Suprapubic skin (tissue), 4 donors: Measurements from ENCODE around the gene IFNG-AS1.

ENCODE experiments used
- POLR2A ChIP-seq, 2 donors: fragments of 450-650 bp; IDR thresholded peaks; one replicate each; pipeline ENCODE4 v1.6.1; 2017; ENCODE audit warnings: antibody characterized with exemption in 2 of 2, mild to moderate bottlenecking in 2 of 2, moderate library complexity in 2 of 2
- POLR2AphosphoS5 ChIP-seq, 3 donors: sonication (generic); formaldehyde crosslinking; IDR thresholded peaks; one replicate each; pipeline ENCODE4 v1.6.1; 2017; ENCODE audit warnings: antibody characterized with exemption in 3 of 3
- TF ChIP-seq, protein P1 (sequence below), 2 donors: fragments of 200-600 bp in 1 of 2; fragments of 450-650 bp in 1 of 2; sonication (generic) in 1 of 2; IDR thresholded peaks; one replicate each; pipeline ENCODE4 v1.5.1; 2016 to 2019; ENCODE audit warnings: antibody characterized with exemption in 2 of 2, mild to moderate bottlenecking in 1 of 2, moderate library complexity in 1 of 2

DNA sequence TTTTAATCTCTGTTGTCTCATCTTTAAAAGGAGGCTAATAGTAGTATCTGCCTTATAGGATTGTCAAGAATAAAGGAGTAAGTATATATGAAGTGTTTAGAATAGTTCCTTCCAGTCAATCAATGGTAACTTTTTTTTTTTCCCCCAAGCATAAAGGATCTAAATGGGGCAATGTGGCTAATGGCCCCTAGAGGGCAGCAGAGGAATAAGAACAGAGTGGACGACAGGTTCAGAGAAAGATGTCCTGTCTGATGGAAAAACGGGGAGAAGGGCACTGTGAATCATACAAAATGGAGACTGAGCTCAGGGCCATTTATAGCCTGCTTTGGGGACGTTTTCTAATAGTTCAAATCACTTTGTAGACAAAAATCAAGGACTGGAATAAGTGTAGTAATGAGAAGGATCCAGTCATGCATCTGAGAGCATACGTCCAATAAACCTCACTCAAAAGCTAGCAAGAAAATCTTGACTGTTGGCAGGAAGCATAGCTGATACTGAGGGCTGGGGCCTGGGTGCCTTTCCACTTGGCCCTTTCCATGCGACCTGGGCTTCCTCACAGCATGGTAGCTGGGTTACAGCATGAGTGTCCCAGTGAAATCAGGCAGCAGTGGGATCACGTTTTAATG, 51.3 kb downstream of the IFNG-AS1 start:
- TF ChIP-seq, protein P1, sequence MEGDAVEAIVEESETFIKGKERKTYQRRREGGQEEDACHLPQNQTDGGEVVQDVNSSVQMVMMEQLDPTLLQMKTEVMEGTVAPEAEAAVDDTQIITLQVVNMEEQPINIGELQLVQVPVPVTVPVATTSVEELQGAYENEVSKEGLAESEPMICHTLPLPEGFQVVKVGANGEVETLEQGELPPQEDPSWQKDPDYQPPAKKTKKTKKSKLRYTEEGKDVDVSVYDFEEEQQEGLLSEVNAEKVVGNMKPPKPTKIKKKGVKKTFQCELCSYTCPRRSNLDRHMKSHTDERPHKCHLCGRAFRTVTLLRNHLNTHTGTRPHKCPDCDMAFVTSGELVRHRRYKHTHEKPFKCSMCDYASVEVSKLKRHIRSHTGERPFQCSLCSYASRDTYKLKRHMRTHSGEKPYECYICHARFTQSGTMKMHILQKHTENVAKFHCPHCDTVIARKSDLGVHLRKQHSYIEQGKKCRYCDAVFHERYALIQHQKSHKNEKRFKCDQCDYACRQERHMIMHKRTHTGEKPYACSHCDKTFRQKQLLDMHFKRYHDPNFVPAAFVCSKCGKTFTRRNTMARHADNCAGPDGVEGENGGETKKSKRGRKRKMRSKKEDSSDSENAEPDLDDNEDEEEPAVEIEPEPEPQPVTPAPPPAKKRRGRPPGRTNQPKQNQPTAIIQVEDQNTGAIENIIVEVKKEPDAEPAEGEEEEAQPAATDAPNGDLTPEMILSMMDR (IDR thresholded peaks at IDR 0.05), result peak; percentile 44 to 77
- TF ChIP-seq POLR2A (IDR thresholded peaks at IDR 0.05) (no peak), POLR2AphosphoS5 (IDR thresholded peaks at IDR 0.05) (no peak)
